Measurements from ENCODE around the gene EZR.

EZR gene

DNA sequence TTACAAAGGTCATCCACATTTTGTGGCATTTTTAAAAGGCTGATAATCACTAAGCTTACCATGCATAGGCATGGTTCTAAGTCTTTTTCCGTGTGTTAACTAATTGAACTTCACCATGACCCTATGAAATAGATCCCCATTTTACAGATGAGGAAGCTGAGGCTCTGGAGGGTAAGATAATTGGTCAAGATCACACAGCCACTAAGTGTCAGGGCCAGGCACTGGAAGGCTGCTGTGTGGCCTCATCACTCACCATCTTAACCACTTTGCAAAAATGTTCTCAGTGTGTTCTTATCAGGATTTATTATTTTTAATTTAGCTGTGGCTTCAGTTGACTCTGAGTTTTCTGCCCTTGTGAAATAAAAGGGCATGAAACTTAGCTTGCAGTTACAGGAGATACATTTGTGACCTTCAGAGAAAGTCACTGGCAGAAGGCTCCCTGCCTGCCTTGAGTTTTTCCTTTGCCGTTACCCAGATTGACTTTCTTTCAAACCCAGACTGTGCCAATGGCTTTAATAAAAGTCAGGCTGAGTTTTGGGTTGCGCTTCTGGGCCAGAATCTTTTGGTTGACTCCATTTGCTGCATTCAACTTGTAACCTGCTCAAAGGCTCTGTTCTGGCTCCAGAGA lies 82.0 kb downstream of the EZR start:
- H3K27ac ChIP-seq (ENCODE audit: low read depth, low read length): no peak overlapping the region

DNA sequence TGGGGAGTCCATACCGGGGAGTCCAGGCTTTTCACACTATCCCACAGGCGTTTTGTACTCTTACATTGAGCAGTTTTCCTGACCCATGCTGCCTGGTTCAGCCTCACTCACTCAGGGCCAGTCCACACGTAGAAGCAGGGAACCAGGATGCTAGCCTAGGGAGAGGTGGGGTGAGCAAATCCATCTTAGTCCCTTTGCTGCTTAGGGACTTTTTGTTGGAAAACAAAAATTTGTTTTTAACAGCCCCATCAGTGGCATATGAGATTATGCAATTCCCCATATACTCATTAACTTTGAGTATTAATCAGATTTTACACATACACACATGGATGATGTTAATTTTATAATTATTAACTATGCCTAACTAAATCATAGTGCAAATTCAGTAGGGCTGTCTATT lies 84.2 kb downstream of the EZR start:
- Histone ChIP-seq H3K4me1 (ENCODE audit: control insufficient read depth in 5 of 5, insufficient read depth in 5 of 5, low read length in 5 of 5) (no peaks in the 10 kb centered on the region), H3K9me3 (ENCODE audit: control insufficient read depth in 5 of 5, low read length in 5 of 5) (peaks cover 0 to 11% (median 6%) of the 10 kb centered on the region in 5 donors), H3K4me3 (ENCODE audit: low read depth in 1 of 5, low read length in 5 of 5) (no peak overlapping the region), H3K36me3 (ENCODE audit: control insufficient read depth in 5 of 5, insufficient read depth in 5 of 5, low read length in 5 of 5) (peaks cover 0 to 9% (median 0%) of the 10 kb centered on the region in 5 donors), H3K9ac (ENCODE audit: low read length in 5 of 5) (no peak overlapping the region), H3K27me3 (ENCODE audit: control insufficient read depth in 5 of 5, insufficient read depth in 4 of 5, low read length in 5 of 5) (no peaks in the 10 kb centered on the region), H3K27ac (ENCODE audit: low read depth, low read length) (no peak overlapping the region)

More for the DNA sequence above, 82.0 kb downstream of the EZR start:
- no peak overlapping the region for H3K4me3 ChIP-seq (ENCODE audit: low read depth in 1 of 5, low read length in 5 of 5)
- H3K9me3 ChIP-seq (ENCODE audit: control insufficient read depth in 5 of 5, low read length in 5 of 5): peaks cover 0 to 11% (median 6%) of the 10 kb centered on the region in 5 donors
- H3K9ac ChIP-seq (ENCODE audit: low read length in 5 of 5): no peak overlapping the region
- no peaks in the 10 kb centered on the region for H3K4me1 ChIP-seq (ENCODE audit: control insufficient read depth in 5 of 5, insufficient read depth in 5 of 5, low read length in 5 of 5)
- H3K36me3 ChIP-seq (ENCODE audit: control insufficient read depth in 5 of 5, insufficient read depth in 5 of 5, low read length in 5 of 5): peaks cover 0 to 7% (median 0%) of the 10 kb centered on the region in 5 donors
- H3K27me3 ChIP-seq (ENCODE audit: control insufficient read depth in 5 of 5, insufficient read depth in 4 of 5, low read length in 5 of 5): no peaks in the 10 kb centered on the region

DNA sequence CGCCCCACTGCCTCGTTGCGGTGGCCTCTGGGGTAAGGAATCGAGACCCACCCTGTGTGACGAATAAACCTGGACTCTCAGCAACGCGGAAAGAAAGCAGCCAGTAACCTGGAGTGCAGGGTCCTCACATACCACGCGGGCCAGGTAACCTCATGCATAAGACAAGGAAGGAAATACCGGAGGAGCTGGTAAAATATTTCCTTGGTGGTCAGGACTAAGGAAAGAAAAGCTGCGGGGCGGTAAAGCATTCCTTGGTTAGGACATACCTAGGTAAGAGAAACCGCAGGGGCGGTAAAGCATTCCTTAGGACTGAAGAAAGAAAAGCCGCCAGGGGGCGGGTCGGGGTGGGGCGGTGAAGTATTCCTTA lies 88.6 kb downstream of the EZR start:
- H3K27ac ChIP-seq (ENCODE audit: low read depth, low read length): no peak overlapping the region
- peaks cover 0 to 4% (median 0%) of the 10 kb centered on the region in 5 donors for H3K9me3 ChIP-seq (ENCODE audit: control insufficient read depth in 5 of 5, low read length in 5 of 5)
- peaks cover 0 to 8% (median 3%) of the 10 kb centered on the region in 5 donors for H3K36me3 ChIP-seq (ENCODE audit: control insufficient read depth in 5 of 5, insufficient read depth in 5 of 5, low read length in 5 of 5)
- H3K4me3 ChIP-seq (ENCODE audit: low read depth in 1 of 5, low read length in 5 of 5): no peak overlapping the region
- no peak overlapping the region for H3K9ac ChIP-seq (ENCODE audit: low read length in 5 of 5)
- H3K27me3 ChIP-seq (ENCODE audit: control insufficient read depth in 5 of 5, insufficient read depth in 4 of 5, low read length in 5 of 5): no peaks in the 10 kb centered on the region
- no peaks in the 10 kb centered on the region for H3K4me1 ChIP-seq (ENCODE audit: control insufficient read depth in 5 of 5, insufficient read depth in 5 of 5, low read length in 5 of 5)

DNA sequence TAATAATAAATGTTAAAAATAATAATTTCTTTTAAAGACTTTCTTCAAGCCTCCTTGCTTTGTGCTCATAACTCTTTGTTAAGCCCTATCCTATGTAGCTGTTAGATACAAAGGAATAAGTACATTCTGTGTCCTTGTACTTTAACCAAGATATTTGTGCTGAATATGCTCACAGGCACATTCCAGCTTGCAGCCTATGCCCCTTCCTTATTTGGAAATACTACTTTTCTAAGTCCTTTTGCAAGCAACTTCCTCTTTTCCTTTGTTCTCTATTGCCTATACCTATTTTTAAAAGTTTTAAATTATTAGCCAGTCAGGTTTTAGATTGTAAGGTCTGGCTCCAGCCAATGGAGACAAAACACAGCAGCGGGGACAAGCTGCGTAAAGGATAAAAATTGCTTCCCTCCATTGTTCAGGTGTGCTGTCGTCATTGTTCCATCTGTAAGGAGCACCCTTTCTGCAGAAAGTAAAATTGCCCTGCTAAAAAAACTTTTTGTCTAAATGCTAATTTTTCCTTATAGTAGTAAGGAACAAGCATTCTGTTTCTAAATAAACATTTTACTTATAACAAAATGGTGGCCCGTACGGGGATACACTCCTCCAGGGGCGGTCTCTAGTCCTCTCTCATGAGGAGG lies 89.1 kb downstream of the EZR start:
- no peaks in the 10 kb centered on the region for H3K4me1 ChIP-seq (ENCODE audit: control insufficient read depth in 5 of 5, insufficient read depth in 5 of 5, low read length in 5 of 5)
- H3K36me3 ChIP-seq (ENCODE audit: control insufficient read depth in 5 of 5, insufficient read depth in 5 of 5, low read length in 5 of 5): peaks cover 0 to 8% (median 3%) of the 10 kb centered on the region in 5 donors
- peaks cover 0 to 4% (median 0%) of the 10 kb centered on the region in 5 donors for H3K9me3 ChIP-seq (ENCODE audit: control insufficient read depth in 5 of 5, low read length in 5 of 5)
- H3K27ac ChIP-seq (ENCODE audit: low read depth, low read length): no peak overlapping the region
- H3K4me3 ChIP-seq (ENCODE audit: low read depth in 1 of 5, low read length in 5 of 5): no peak overlapping the region
- no peak overlapping the region for H3K9ac ChIP-seq (ENCODE audit: low read length in 5 of 5)
- no peaks in the 10 kb centered on the region for H3K27me3 ChIP-seq (ENCODE audit: control insufficient read depth in 5 of 5, insufficient read depth in 4 of 5, low read length in 5 of 5)

DNA sequence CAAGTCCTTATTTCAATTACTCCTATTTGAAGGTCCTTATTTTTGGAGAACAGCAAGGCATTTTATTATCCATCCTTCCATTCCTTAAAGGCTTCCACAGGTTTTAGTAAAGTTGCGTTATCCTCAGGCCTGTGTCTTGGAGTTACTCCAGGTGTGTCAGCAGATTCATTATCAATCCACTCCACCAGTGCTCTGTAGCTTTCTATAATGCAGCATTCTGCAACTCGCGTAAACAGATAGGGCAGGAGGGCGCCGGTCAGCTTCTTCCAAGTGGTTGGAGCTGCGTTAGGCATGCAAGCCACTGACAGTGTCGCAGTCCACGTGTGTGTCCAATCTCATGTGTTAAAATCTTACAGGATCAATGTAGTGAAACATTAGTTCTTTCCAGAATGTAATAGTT lies 93.5 kb downstream of the EZR start:
- no peaks in the 10 kb centered on the region for H3K9me3 ChIP-seq (ENCODE audit: control insufficient read depth in 5 of 5, low read length in 5 of 5)
- peaks cover 0 to 6% (median 2%) of the 10 kb centered on the region in 5 donors for H3K36me3 ChIP-seq (ENCODE audit: control insufficient read depth in 5 of 5, insufficient read depth in 5 of 5, low read length in 5 of 5)
- no peaks in the 10 kb centered on the region for H3K27me3 ChIP-seq (ENCODE audit: control insufficient read depth in 5 of 5, insufficient read depth in 4 of 5, low read length in 5 of 5)
- no peak overlapping the region for H3K9ac ChIP-seq (ENCODE audit: low read length in 5 of 5)
- H3K27ac ChIP-seq (ENCODE audit: low read depth, low read length): no peak overlapping the region
- H3K4me1 ChIP-seq (ENCODE audit: control insufficient read depth in 5 of 5, insufficient read depth in 5 of 5, low read length in 5 of 5): peaks cover 0 to 2% (median 0%) of the 10 kb centered on the region in 5 donors
- no peak overlapping the region for H3K4me3 ChIP-seq (ENCODE audit: low read depth in 1 of 5, low read length in 5 of 5)

DNA sequence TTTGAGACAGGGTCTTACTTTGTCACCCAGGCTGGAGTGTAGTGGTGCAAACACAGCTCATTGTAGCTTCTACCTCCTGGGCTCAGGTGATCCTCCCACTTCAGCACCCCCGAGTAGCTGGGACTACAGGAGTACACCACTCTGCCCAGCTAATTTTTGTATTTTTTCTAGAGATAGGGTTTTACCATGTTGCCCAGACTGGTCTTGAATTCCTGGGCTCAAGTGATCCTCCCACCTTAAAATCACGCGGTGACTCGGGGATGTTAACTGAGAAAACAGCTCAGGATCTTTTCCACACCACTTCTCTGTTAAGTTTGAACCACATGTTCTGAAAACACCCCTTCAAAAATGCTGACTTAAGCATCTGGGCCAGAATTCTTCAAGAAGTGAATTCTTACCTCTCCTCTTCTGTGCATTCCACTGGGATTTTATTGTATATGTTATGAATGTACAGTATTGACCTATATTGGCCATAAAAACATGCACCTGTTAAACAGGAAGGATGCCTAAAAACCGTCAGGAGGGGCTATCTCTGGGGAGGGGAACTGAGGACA lies 96.9 kb downstream of the EZR start:
- H3K4me3 ChIP-seq (ENCODE audit: low read depth in 1 of 5, low read length in 5 of 5): no peak overlapping the region
- H3K4me1 ChIP-seq (ENCODE audit: control insufficient read depth in 5 of 5, insufficient read depth in 5 of 5, low read length in 5 of 5): peaks cover 0 to 6% (median 0%) of the 10 kb centered on the region in 5 donors
- no peaks in the 10 kb centered on the region for H3K27me3 ChIP-seq (ENCODE audit: control insufficient read depth in 5 of 5, insufficient read depth in 4 of 5, low read length in 5 of 5)
- H3K27ac ChIP-seq (ENCODE audit: low read depth, low read length): no peak overlapping the region
- H3K9me3 ChIP-seq (ENCODE audit: control insufficient read depth in 5 of 5, low read length in 5 of 5): no peaks in the 10 kb centered on the region
- H3K9ac ChIP-seq (ENCODE audit: low read length in 5 of 5): no peak overlapping the region
- H3K36me3 ChIP-seq (ENCODE audit: control insufficient read depth in 5 of 5, insufficient read depth in 5 of 5, low read length in 5 of 5): peaks cover 0 to 8% (median 6%) of the 10 kb centered on the region in 5 donors

DNA sequence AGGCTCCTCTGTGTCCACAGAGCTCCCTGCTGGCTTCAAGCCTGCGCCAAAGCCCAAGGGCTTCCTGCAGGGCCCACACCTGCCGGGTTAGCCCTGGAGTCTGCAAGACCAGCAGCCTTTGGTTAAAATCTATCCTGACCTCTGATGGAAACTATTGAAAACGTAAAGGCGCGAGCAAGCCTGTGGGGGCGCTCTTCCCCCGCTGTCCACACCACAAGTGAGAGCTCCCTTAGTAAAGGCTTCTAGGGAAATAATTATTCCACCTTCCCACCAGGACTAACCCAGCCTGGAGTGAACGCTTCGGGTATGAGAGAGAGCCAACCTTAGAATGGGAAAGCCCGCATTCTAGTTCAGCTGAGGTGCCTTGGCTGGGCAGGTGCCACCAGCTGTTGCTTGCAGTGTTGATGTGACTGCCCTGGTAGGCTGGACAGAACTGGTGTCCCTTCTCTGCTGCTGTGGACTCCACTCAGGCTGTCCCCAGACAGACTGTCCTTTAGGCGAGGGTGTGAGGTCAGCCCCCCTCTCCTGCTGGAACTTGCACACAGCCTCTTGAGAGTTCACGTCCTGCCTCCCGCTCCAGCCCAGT lies 100.6 kb downstream of the EZR start:
- H3K4me3 ChIP-seq (ENCODE audit: low read depth in 1 of 5, low read length in 5 of 5): no peak overlapping the region
- no peaks in the 10 kb centered on the region for H3K9me3 ChIP-seq (ENCODE audit: control insufficient read depth in 5 of 5, low read length in 5 of 5)
- no peak overlapping the region for H3K9ac ChIP-seq (ENCODE audit: low read length in 5 of 5)
- peaks cover 0 to 8% (median 4%) of the 10 kb centered on the region in 5 donors for H3K36me3 ChIP-seq (ENCODE audit: control insufficient read depth in 5 of 5, insufficient read depth in 5 of 5, low read length in 5 of 5)
- H3K4me1 ChIP-seq (ENCODE audit: control insufficient read depth in 5 of 5, insufficient read depth in 5 of 5, low read length in 5 of 5): peaks cover 0 to 16% (median 0%) of the 10 kb centered on the region in 5 donors
- no peak overlapping the region for H3K27ac ChIP-seq (ENCODE audit: low read depth, low read length)
- H3K27me3 ChIP-seq (ENCODE audit: control insufficient read depth in 5 of 5, insufficient read depth in 4 of 5, low read length in 5 of 5): no peaks in the 10 kb centered on the region

DNA sequence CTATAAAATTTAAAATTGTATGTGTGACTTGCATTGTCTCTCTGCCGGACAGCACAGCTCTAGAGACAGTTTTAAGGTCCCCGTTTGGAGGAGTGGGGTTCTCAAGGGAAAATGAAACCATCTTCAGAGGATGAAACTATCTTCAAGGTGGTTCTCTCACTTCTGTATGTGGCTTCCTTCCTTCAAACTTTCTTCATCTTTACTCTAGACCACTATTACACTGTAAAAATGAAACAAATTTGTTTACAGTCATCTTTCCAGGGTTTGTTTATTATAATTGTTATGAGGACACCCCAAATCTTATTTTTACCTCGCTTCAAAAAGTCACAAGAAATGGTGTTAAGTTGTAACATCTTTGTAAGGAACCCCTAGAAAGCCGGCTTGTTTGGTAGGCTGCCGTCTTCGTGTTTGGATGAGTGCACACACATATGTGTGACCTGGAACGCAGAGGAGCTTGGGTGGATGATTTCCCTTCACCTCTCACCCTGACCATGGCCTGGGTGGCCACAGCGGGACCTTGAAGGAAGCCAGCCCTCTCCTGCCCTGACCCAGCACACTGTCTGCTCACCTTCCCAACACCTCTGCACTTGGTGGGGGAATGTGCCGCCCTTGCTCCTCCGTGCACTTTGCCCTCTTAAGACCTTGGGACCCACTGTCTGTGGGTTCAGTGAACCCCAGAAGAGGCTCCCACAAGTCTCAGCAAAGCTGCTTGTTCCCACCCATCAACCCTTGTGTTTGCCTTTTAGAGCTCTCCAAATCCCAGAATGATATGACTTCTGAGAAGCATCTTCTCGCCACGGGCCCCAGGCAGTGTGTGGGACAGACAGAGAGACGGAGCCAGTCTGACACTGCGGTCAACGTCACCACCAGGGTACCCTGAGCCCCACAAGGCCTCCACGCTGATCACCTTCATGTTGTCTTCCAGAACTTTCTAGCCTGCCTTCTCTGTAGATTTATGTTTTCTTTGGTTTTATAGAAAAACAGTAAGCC lies 101.5 kb downstream of the EZR start:
- H3K36me3 ChIP-seq (ENCODE audit: control insufficient read depth in 5 of 5, insufficient read depth in 5 of 5, low read length in 5 of 5): peaks cover 2 to 10% (median 6%) of the 10 kb centered on the region in 5 donors
- H3K9me3 ChIP-seq (ENCODE audit: control insufficient read depth in 5 of 5, low read length in 5 of 5): no peaks in the 10 kb centered on the region
- H3K9ac ChIP-seq (ENCODE audit: low read length in 5 of 5): no peak overlapping the region
- H3K4me3 ChIP-seq (ENCODE audit: low read depth in 1 of 5, low read length in 5 of 5): no peak overlapping the region
- no peaks in the 10 kb centered on the region for H3K27me3 ChIP-seq (ENCODE audit: control insufficient read depth in 5 of 5, insufficient read depth in 4 of 5, low read length in 5 of 5)
- no peak overlapping the region for H3K27ac ChIP-seq (ENCODE audit: low read depth, low read length)
- peaks cover 0 to 16% (median 0%) of the 10 kb centered on the region in 5 donors for H3K4me1 ChIP-seq (ENCODE audit: control insufficient read depth in 5 of 5, insufficient read depth in 5 of 5, low read length in 5 of 5)

Data from subcutaneous abdominal adipose tissue (tissue), 5 donors.